Body of pancreas (tissue), 4 donors: ENCODE results near the gene ZRSR2.

Experiments used
- POLR2A ChIP-seq, 3 donors: fragments of 450-650 bp; IDR thresholded peaks; one replicate each; pipeline ENCODE4 v1.6.1; 2016; ENCODE audit warnings: antibody characterized with exemption in 3 of 3, mild to moderate bottlenecking in 2 of 3
- TF ChIP-seq, protein P1 (sequence below), 7 experiments: fragments of 450-650 bp in 4 of 7; fragments of 200-600 bp in 3 of 7; sonication (generic) in 3 of 7; IDR thresholded peaks; one replicate each; pipeline ENCODE4 v1.5.1; 2016 to 2019; ENCODE audit warnings: antibody characterized with exemption in 7 of 7

GRCh38 chrX:15750611-15751154 lies 39.6 kb upstream of the ZRSR2 start:
- TF ChIP-seq, protein P1, sequence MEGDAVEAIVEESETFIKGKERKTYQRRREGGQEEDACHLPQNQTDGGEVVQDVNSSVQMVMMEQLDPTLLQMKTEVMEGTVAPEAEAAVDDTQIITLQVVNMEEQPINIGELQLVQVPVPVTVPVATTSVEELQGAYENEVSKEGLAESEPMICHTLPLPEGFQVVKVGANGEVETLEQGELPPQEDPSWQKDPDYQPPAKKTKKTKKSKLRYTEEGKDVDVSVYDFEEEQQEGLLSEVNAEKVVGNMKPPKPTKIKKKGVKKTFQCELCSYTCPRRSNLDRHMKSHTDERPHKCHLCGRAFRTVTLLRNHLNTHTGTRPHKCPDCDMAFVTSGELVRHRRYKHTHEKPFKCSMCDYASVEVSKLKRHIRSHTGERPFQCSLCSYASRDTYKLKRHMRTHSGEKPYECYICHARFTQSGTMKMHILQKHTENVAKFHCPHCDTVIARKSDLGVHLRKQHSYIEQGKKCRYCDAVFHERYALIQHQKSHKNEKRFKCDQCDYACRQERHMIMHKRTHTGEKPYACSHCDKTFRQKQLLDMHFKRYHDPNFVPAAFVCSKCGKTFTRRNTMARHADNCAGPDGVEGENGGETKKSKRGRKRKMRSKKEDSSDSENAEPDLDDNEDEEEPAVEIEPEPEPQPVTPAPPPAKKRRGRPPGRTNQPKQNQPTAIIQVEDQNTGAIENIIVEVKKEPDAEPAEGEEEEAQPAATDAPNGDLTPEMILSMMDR (IDR thresholded peaks at IDR 0.05): no peak
- no peak for TF ChIP-seq POLR2A (IDR thresholded peaks at IDR 0.05)
